Osteoblast (primary cell): Measurements from ENCODE around the gene RNF152. TPM values are rescaled to one million over a fixed set of nuclear protein-coding genes. Genes with fewer than 3 reads are reported as not detected.
A peak's percentile ranks its signal among the peaks of the same experiment; 100 is the strongest.

Source experiments
- DNase-seq: peaks from one replicate; pipeline ENCODE4 v3.0.0; 2011; ENCODE audit warnings: low spot score, mixed read lengths; ENCODE audit not compliant: insufficient read length; ENCODE audit errors: missing footprints
- H2AFZ ChIP-seq: 2 replicates; pipeline ENCODE4 v1.6.0; 2011; ENCODE audit warnings: mild to moderate bottlenecking, low read length
- H3K27ac ChIP-seq: 2 replicates; pipeline ENCODE4 v1.5.1; 2011; ENCODE audit warnings: mild to moderate bottlenecking, low read depth, low read length, moderate library complexity
- H3K27me3 ChIP-seq: 2 replicates; pipeline ENCODE4 v1.6.0; 2012; ENCODE audit warnings: mild to moderate bottlenecking, control low read depth, inconsistent platforms, low read length, moderate library complexity; ENCODE audit not compliant: insufficient read depth
- H3K36me3 ChIP-seq: 2 replicates; pipeline ENCODE4 v1.5.1; 2011; ENCODE audit warnings: mild to moderate bottlenecking, low read length, control low read depth, moderate library complexity; ENCODE audit not compliant: insufficient read depth
- H3K4me1 ChIP-seq: 2 replicates; pipeline ENCODE4 v1.5.1; 2011; ENCODE audit warnings: mild to moderate bottlenecking, low read length, control low read depth, moderate library complexity; ENCODE audit not compliant: insufficient read depth
- H3K4me2 ChIP-seq: 2 replicates; pipeline ENCODE4 v1.6.0; 2011; ENCODE audit warnings: mild to moderate bottlenecking, low read length; ENCODE audit not compliant: insufficient read depth
- H3K4me3 ChIP-seq: fragments of 200-600 bp; sonication (generic); 3 replicates; pipeline ENCODE4 v1.5.1; 2012; ENCODE audit warnings: mild to moderate bottlenecking, low read length, inconsistent platforms; ENCODE audit not compliant: insufficient read depth
- H3K79me2 ChIP-seq: 2 replicates; pipeline ENCODE4 v1.6.0; 2012; ENCODE audit warnings: mild to moderate bottlenecking, low read length, control low read depth, inconsistent platforms; ENCODE audit not compliant: insufficient read depth
- H3K9me3 ChIP-seq: 2 replicates; pipeline ENCODE4 v1.5.1; 2011; ENCODE audit warnings: low read depth, low read length, control low read depth
- H4K20me1 ChIP-seq: 2 replicates; pipeline ENCODE4 v1.6.0; 2012; ENCODE audit warnings: mild to moderate bottlenecking, low read length, control low read depth; ENCODE audit not compliant: insufficient read depth
- CTCF ChIP-seq: IDR thresholded peaks from 2 replicates; pipeline ENCODE4 v1.5.1; 2011; ENCODE audit warnings: mild to moderate bottlenecking, low read depth, low read length, moderate library complexity; ENCODE audit errors: extremely low read depth
- total RNA-seq: library from RNA; depleted of rRNA; stranded (reverse); fragments of >200 nt; gene quantifications from 2 replicates; pipeline ENCODE4 v1.2.3, GENCODE V29; 2012

Gene RNF152
- total RNA-seq, 1 donor, result 3.3 TPM

DNA sequence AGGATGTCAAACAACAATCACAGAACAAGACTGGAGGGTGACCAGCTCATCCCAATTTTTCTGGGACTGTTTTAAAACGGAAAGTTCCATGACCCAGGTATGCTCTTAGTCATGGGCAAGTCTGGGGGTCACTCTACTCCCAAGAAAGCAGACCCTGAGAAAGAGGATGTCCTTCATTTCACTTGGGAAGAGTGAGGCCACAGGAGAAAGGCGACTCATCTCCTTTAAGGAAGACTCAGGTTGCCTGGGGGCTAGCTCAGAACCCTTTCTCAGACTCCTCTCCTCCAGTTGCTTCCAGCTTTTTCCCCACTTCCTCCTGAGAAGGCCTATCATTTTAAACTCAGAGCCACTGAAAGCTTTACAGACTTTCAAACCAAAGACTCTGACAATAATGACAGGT lies 9.3 kb downstream of the RNF152 start:
- no peak overlapping the region for H3K27ac ChIP-seq
- H3K4me2 ChIP-seq, result no peak overlapping the region
- H3K4me1 ChIP-seq, result peaks cover 5% of the 10 kb centered on the region
- H3K79me2 ChIP-seq, result peaks cover 32% of the 10 kb centered on the region
- no peaks in the 10 kb centered on the region for H4K20me1 ChIP-seq
- H3K4me3 ChIP-seq, result no peak overlapping the region
- no peak for DNase-seq
- H2AFZ ChIP-seq, result no peak overlapping the region
- no peak for TF ChIP-seq CTCF
- H3K27me3 ChIP-seq, result no peaks in the 10 kb centered on the region
- H3K36me3 ChIP-seq, result no peaks in the 10 kb centered on the region
- H3K9me3 ChIP-seq, result no peaks in the 10 kb centered on the region

DNA sequence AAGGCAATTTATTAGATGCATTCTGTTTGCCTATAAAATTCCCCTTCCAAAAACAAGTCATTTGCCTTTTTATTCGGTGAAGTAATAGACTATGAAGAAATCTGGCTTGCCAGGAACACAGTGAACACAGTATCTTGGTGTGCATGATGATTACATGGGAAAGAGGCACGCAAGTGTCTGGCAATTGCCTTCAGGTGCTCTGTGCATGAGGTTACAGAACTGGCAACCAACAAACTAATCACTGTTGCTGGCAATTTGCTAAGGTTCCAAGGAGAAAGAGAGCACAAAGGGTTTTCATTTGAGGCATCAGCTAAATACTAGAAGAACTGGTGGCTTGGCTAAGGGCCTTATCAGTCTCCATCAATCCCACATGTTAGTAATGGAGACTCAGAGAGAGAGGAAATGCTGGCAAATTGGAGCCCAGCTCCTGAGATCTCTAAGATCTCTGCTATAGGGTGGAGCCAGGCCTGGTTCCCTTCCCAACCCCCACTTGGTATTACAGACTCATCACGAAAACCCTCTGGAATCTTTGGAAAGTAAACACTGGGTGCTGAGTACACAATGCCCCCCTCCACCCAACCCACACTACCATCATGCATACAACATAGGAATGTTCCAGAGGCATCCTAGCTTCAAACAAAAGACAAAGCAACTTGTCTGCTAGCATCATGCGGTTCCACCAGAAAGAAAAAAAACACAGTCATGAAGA lies 10.4 kb downstream of the RNF152 start:
- Histone ChIP-seq H3K27ac (no peak overlapping the region), H3K9me3 (no peaks in the 10 kb centered on the region), H3K36me3 (no peaks in the 10 kb centered on the region), H3K79me2 (peaks cover 34% of the 10 kb centered on the region), H3K4me3 (no peak overlapping the region), H3K4me1 (peaks cover 5% of the 10 kb centered on the region), H3K27me3 (no peaks in the 10 kb centered on the region), H3K4me2 (no peak overlapping the region), H4K20me1 (no peaks in the 10 kb centered on the region), H2AFZ (peak overlapping the region; percentile 1)
- no peak for DNase-seq
- no peak for TF ChIP-seq CTCF

DNA sequence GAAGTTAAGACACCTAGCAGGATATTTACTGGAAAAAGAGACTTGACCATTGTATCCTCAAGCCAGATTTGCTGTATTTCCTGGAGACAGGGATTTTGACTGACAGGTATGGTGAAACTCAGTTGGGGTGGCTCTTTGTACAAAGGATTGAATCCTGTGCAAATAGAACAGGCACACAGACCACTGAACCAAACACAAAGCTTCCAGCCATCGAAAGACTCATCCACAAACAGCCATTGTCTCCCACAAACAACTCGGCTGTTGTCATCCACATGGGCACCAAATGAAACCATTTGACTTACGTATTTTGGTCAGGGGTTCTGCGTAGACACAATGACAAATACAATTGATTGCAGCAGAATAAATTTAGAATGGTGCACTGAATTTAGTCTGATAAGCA lies 15.9 kb downstream of the RNF152 start:
- Histone ChIP-seq H3K36me3 (no peaks in the 10 kb centered on the region), H2AFZ (no peak overlapping the region), H4K20me1 (no peaks in the 10 kb centered on the region), H3K79me2 (peaks cover 48% of the 10 kb centered on the region), H3K4me3 (no peak overlapping the region), H3K4me1 (no peaks in the 10 kb centered on the region), H3K9me3 (no peaks in the 10 kb centered on the region), H3K27ac (no peak overlapping the region), H3K4me2 (no peak overlapping the region), H3K27me3 (no peaks in the 10 kb centered on the region)
- no peak for TF ChIP-seq CTCF
- DNase-seq, result no peak

- no peaks in the 10 kb centered on the region for H3K36me3 ChIP-seq
- H3K27ac ChIP-seq, result peak overlapping the region; percentile 42
- no peaks in the 10 kb centered on the region for H3K27me3 ChIP-seq
- H3K79me2 ChIP-seq, result peaks cover 14% of the 10 kb centered on the region
- DNase-seq, result no peak
- TF ChIP-seq CTCF, result no peak
- H4K20me1 ChIP-seq, result no peaks in the 10 kb centered on the region
- H2AFZ ChIP-seq, result peak overlapping the region; percentile 83
- peak overlapping the region; percentile 69 for H3K4me2 ChIP-seq
- H3K4me1 ChIP-seq, result peaks cover 10% of the 10 kb centered on the region
- H3K4me3 ChIP-seq, result peak overlapping the region; percentile 31
- no peaks in the 10 kb centered on the region for H3K9me3 ChIP-seq
These were observed 22.7 kb downstream of the RNF152 start for GRCh38 chr18:61870151-61870550.
